Measurements from ENCODE around the gene SPTA1. TPM values are rescaled to one million over a fixed set of nuclear protein-coding genes. Genes with fewer than 3 reads are reported as not detected.

Gene SPTA1
- 1 to 10 TPM in 1 of 4 donors, not detected in 3; 5.9 TPM for total RNA-seq

GRCh38 chr1:158686111-158687009 lies at the start of gene SPTA1:
SPTA1 (minus strand) TSS chr1:158686715; CDS start chr1:158686517, 198 bp downstream.
- H3K4me1 ChIP-seq, result no peaks in the 10 kb centered on the region
- H3K27me3 ChIP-seq, result no peaks in the 10 kb centered on the region
- DNase-seq, result no peak
- intact Hi-C loops (cut with DNase I; ENCODE audit: low total_unique reads), result no loop called here
- H3K27ac ChIP-seq, result no peak within 1 kb of the TSS
- TF ChIP-seq POLR2A (IDR thresholded peaks at IDR 0.05), result no peak
- no peak for TF ChIP-seq CTCF (IDR thresholded peaks at IDR 0.05)
- H3K9me3 ChIP-seq, result no peaks in the 10 kb centered on the region
- no peaks in the 10 kb centered on the region for H3K36me3 ChIP-seq
- no peak within 1 kb of the TSS for H3K4me3 ChIP-seq

GRCh38 chr1:158735848-158736247 lies 49.3 kb upstream of the SPTA1 start:
- no peaks in the 10 kb centered on the region for H3K4me1 ChIP-seq
- H3K4me3 ChIP-seq, result no peak overlapping the region
- H3K27me3 ChIP-seq, result no peaks in the 10 kb centered on the region
- H3K27ac ChIP-seq, result no peak overlapping the region
- intact Hi-C loops (cut with DNase I; ENCODE audit: low total_unique reads), result no loop called here
- no peak for DNase-seq
- H3K36me3 ChIP-seq, result no peaks in the 10 kb centered on the region
- H3K9me3 ChIP-seq, result no peaks in the 10 kb centered on the region
- no peak for TF ChIP-seq POLR2A (IDR thresholded peaks at IDR 0.05)
- TF ChIP-seq CTCF (IDR thresholded peaks at IDR 0.05), result no peak

GRCh38 chr1:158732524-158732923 lies 46.0 kb upstream of the SPTA1 start:
- Histone ChIP-seq H3K27me3 (no peaks in the 10 kb centered on the region), H3K9me3 (no peaks in the 10 kb centered on the region), H3K4me3 (no peak overlapping the region), H3K36me3 (no peaks in the 10 kb centered on the region), H3K27ac (no peak overlapping the region), H3K4me1 (no peaks in the 10 kb centered on the region)
- no peak for DNase-seq
- intact Hi-C loops (cut with DNase I; ENCODE audit: low total_unique reads), result no loop called here
- TF ChIP-seq CTCF (IDR thresholded peaks at IDR 0.05) (no peak), POLR2A (IDR thresholded peaks at IDR 0.05) (no peak)

GRCh38 chr1:158731707-158732106 lies 45.2 kb upstream of the SPTA1 start:
- H3K27ac ChIP-seq, result no peak overlapping the region
- DNase-seq, result no peak
- no peaks in the 10 kb centered on the region for H3K27me3 ChIP-seq
- no peaks in the 10 kb centered on the region for H3K36me3 ChIP-seq
- H3K4me1 ChIP-seq, result no peaks in the 10 kb centered on the region
- no peak for TF ChIP-seq CTCF (IDR thresholded peaks at IDR 0.05)
- TF ChIP-seq POLR2A (IDR thresholded peaks at IDR 0.05), result no peak
- H3K4me3 ChIP-seq, result no peak overlapping the region
- H3K9me3 ChIP-seq, result no peaks in the 10 kb centered on the region
- intact Hi-C loops (cut with DNase I; ENCODE audit: low total_unique reads), result no loop called here

- Histone ChIP-seq H3K9me3 (no peaks in the 10 kb centered on the region), H3K4me1 (no peaks in the 10 kb centered on the region), H3K4me3 (no peak overlapping the region), H3K27ac (no peak overlapping the region), H3K36me3 (no peaks in the 10 kb centered on the region), H3K27me3 (no peaks in the 10 kb centered on the region)
- TF ChIP-seq POLR2A (IDR thresholded peaks at IDR 0.05) (no peak), CTCF (IDR thresholded peaks at IDR 0.05) (no peak)
- intact Hi-C loops (cut with DNase I; ENCODE audit: low total_unique reads), result no loop called here
- no peak for DNase-seq
Measured at GRCh38 chr1:158730453-158730852, 43.9 kb upstream of the SPTA1 start.

Data from uterus (tissue), 4 donors.